Esophagus muscularis mucosa (tissue), 3 donors: ENCODE results near the gene ELMO2.

ENCODE experiments used
- CTCF ChIP-seq, 3 experiments: fragments of 200-600 bp in 2 of 3; fragments of 450-650 bp in 1 of 3; sonication (generic) in 2 of 3; IDR thresholded peaks; one replicate each; pipeline ENCODE4 v1.5.1; 2017 to 2019; ENCODE audit warnings: antibody characterized with exemption in 3 of 3, mild to moderate bottlenecking in 2 of 3, moderate library complexity in 1 of 3
- POLR2A ChIP-seq: fragments of 450-650 bp; IDR thresholded peaks from one replicate; pipeline ENCODE4 v1.6.1; 2017; ENCODE audit warnings: antibody characterized with exemption, moderate library complexity, mild to moderate bottlenecking, low read depth

GRCh38 chr20:46368902-46369268, 37.5 kb downstream of the ELMO2 start:
- TF ChIP-seq CTCF (IDR thresholded peaks at IDR 0.05): no peak
- no peak for TF ChIP-seq POLR2A
